ENCODE results near the gene ZXDA.
"Not testable (repeated sequence)": the region's sequence is repeated elsewhere in the genome, so short reads cannot be mapped to it uniquely, and the experiment has no call there.

Gene ZXDA, protein sequence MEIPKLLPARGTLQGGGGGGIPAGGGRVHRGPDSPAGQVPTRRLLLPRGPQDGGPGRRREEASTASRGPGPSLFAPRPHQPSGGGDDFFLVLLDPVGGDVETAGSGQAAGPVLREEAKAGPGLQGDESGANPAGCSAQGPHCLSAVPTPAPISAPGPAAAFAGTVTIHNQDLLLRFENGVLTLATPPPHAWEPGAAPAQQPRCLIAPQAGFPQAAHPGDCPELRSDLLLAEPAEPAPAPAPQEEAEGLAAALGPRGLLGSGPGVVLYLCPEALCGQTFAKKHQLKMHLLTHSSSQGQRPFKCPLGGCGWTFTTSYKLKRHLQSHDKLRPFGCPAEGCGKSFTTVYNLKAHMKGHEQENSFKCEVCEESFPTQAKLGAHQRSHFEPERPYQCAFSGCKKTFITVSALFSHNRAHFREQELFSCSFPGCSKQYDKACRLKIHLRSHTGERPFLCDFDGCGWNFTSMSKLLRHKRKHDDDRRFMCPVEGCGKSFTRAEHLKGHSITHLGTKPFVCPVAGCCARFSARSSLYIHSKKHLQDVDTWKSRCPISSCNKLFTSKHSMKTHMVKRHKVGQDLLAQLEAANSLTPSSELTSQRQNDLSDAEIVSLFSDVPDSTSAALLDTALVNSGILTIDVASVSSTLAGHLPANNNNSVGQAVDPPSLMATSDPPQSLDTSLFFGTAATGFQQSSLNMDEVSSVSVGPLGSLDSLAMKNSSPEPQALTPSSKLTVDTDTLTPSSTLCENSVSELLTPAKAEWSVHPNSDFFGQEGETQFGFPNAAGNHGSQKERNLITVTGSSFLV

DNA sequence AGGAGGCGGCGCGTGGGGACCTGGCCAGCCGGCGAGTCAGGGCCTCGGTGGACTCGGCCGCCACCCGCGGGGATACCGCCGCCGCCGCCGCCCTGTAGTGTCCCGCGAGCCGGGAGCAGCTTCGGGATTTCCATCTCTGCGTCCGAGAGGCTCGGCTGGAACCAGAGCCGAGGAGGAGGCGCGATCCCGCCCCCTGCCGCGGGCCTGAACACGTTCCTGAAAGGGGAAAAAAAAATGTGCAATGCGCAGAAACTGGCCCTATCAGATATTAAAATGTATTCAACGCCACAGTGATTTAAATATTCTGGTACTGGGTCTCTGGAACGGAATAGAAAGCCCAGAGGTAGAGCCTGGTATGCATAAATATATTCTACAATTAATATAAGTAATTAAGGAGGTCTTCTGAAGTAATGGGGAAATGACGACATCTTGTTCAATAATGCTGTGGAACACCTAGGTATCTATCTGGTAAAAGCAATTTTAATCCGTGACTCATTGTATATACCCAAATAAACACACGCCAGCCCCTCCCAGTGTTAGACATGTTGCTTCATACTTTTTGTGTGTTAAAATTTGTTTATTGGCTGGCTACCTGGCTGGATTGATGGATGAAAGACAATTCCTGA, at the start of gene ZXDA:
ZXDA (minus strand) TSS at position 172 of the 626 bp plus-strand sequence; CDS start at position 134, 38 bp downstream.
- peak; percentile 11 for DNase-seq

DNA sequence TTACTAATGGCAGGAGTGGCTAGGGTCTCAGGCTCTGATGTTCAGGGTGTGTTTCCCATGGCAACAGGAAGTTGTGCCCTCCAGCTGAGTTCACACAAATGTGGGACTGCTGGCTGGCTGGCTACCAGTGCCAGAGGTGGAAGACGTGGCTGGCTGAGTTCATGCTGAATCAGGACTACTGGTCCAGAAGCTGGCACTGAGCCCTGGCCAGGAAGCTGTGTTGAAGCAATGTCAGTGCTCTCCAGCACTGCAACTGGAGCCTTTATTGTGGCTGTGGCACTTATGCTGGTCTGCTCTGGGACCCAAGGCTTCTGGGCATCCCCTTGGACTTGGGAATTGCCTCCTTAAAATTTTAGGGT, 42.0 kb upstream of the ZXDA start:
- no peak for DNase-seq

DNA sequence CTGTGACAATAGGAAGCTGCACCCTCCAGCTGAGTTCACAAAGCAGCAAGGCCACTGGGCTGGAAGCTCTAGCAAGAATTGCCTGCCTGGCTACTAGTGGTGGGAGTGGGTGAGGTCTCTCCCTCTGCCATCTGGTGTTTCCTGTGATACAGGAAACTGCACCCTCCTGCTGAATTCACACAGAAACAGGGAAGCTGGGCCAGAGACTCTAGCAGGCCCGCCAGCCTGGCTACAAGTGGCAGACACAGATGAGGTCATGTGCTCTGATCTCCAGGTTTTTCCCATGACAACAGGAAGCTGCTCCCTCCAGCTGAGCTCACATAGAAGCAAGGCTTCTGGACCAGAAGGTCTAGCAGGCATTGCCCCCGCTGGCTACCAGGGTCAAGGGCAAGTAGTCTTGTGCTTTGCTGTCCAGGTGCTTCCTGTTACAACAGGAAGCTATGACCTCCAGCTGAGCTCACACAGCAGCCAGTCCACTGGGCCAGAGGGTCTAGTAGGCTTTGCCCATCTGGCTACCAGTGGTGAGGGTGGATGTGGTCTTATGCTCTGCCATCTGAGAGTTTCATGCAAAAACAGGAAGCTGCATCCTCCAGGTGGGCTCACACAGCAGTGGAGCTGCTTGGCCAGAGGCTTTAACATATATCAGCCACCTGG, 41.5 kb upstream of the ZXDA start:
- no peak for DNase-seq

DNA sequence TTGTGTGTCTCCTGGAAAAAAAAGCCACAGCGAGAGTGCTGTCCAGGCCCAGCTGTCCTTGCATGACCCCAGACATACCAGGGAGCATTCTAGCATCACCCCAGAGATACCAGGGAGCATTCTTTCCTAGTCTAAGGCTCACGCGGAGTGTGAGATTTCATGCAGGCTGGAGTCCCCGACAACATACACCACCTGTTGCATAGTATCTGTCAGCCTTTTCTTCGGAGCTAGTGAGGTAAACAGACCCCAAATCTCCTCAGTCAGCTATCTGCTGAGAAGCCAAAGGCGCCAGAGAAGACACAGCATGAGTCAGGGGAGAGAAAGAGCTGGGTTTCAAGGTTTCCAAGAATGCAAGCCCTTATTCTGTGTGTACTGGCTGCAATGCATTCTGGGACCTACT, 23.1 kb upstream of the ZXDA start:
- DNase-seq: no peak

DNA sequence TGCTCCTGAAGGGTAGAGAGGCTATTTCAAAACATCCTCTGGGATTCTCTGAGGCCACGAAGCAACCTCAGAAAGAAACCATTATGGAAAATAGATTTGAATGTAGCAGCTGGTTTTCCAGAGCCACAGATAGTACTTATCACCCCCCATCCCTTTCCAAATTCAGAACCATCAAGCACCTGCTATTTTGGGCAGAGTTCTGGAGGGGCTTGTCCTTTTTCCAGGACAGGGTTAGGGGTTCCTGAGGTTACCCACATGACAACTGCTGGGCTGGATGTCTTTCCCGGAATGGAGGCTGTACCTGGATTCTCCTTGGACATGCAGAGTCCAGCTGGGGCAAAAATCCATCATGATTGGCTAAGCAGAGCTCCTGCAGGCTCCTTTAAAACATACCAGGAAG, 22.0 kb upstream of the ZXDA start:
- DNase-seq: no peak

DNA sequence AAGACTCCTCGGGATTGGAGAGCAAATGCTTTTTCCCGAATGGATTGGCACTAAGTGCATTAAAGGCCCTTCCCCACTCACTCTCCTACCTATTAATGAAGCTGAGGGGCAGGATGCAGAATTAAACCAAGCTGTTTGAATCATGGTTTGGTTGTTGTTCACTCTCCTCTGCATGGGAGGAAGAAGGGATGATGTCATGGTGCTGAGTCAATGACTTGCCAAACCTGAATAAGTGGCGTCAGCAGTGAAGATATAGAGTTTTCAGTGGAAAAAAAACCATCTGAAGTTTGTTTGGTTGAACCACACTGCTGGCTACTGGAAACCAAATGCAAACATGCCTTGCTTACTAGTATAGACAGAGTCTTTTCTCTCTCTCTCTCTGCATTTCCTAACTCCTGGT, 19.8 kb upstream of the ZXDA start:
- DNase-seq: no peak

DNA sequence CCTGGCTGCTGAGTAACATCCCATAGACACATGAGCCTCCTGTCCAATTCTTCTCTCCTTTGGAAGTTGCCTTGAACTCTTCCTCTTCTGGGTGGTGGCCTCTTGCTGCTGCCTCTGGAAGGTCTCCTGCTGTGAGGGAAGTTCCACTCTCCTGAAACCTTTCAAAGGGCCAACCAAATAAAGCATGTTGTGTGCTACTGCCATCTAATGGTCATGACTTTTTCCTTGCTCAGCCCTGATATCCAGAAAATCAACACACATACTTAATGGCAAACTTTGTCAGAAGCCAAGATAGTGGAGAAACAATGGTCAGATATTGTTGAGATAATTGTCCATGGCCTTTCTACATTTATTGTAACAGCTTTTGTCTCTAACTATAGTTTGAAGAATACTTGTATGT, 19.1 kb upstream of the ZXDA start:
- DNase-seq: no peak

DNA sequence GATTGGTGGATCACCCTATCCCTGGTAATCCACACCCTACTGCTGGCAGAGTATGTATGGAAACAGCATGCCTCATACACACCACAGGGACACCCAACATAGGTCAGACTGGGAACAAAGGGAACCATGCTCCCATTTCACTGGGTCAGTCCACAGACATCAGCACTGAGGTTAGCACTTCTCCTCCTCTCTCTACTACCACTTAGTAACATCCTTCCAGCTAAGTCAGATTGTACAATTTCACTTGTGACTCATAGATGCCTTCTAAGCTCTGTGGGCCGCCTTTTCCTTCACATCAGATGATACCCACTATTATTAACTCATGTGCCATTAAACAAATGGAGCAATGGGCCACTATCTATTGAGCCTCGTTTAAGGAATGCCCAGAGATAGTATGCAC, 15.5 kb upstream of the ZXDA start:
- no peak for DNase-seq

DNA sequence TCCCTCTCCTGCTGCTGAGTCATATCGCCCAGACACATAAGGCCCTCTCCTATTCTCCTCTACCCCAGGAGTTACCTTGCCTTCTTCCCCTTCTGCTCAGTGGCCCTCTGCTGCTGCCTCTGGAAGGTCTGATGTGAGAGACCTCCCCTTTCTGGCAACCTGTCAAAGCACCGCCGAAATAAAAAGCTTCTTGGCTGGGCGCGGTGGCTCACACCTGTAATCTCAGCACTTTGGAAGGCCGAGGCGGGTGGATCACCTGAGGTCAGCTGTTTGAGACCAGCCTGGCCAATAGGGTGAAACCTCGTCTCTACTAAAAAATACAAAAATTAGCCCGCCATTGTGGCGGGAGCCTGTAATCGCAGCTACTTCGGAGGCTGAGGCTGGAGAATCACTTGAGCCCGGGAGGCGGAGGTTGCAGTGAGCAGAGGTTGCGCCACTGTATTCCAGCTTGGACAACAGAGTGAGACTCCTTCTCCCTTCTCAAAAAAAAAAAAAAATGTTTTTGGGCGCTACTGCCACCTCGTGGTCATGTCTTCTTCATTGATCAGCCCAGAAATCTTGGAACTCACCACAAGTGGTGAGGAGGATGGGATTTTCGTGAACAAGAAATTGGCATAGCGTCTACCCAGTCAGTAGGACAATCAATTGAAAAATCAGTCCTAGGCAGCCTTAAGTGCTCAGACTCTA, 8.6 kb upstream of the ZXDA start:
- peak; percentile 32 for DNase-seq

DNA sequence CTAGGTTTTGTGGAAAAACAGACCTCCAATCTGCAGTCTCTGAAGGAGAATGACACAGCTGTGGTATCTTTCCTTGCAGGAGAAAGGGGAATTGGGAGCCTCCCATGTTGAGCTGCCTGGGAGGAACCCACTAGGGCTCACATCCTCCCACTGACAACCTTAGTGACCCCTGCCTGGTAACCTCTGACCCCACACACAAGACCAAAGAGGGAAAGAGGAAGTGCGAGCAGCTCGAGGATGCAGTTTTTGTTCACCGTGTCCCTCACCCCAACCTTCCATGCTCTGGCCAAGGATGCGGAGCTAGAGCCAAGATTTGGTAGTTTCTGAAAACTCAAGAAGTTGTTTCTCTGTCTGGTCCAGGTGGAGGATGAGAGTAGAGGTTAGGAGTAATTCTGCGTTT, 5.4 kb upstream of the ZXDA start:
- DNase-seq: no peak

DNA sequence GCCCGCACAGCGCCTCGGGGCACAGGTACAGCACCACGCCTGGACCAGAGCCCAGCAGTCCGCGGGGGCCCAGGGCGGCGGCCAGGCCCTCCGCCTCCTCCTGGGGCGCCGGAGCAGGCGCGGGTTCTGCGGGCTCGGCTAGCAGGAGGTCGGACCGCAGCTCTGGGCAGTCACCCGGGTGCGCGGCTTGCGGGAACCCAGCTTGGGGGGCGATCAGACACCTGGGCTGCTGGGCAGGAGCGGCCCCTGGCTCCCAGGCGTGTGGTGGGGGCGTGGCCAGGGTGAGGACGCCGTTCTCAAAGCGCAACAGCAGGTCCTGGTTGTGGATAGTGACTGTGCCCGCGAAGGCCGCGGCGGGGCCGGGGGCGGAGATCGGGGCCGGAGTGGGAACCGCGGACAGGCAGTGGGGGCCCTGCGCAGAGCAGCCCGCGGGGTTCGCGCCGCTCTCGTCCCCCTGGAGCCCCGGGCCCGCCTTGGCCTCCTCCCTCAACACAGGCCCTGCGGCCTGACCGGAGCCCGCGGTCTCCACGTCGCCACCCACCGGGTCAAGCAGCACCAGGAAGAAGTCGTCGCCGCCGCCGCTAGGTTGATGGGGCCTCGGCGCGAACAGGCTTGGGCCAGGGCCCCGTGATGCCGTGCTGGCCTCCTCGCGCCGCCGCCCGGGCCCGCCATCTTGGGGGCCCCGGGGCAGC, 517 bp downstream of the ZXDA start:
- peak; percentile 4 for DNase-seq

DNA sequence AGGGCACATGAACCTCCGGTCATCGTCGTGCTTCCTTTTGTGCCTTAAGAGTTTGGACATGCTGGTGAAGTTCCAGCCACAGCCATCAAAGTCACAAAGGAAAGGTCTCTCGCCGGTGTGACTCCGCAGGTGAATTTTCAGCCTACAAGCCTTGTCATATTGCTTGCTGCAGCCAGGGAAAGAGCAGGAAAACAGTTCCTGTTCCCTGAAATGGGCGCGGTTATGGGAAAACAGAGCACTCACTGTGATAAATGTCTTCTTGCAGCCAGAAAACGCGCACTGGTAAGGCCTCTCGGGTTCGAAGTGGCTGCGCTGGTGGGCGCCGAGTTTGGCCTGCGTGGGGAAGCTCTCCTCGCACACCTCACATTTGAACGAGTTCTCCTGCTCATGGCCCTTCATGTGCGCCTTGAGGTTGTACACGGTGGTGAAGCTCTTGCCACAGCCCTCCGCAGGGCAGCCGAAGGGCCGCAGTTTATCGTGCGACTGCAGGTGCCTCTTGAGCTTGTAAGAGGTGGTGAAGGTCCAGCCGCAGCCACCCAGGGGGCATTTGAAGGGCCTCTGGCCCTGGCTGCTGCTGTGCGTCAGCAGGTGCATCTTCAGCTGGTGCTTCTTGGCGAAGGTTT, 1.2 kb downstream of the ZXDA start:
- DNase-seq: not testable (repeated sequence)

DNA sequence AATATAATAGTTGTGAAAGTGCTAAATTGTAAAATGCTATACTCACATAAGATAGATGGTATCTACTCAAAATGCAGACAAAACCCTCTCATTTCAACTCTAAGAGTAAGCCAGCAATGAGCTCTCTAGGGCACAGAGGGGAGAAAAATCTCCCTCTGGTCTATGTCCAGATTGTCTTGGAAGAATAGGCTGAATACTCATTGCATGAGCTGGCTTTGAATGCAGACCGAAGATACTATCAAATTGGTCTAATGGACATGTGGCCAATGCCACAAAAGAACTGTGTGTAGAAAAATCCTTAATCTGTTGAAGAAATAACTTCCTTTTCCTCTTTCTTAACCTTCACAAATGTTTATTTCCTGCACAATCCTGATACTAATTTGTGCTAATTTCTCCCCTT, 3.5 kb downstream of the ZXDA start:
- peak; percentile 29 for DNase-seq

DNA sequence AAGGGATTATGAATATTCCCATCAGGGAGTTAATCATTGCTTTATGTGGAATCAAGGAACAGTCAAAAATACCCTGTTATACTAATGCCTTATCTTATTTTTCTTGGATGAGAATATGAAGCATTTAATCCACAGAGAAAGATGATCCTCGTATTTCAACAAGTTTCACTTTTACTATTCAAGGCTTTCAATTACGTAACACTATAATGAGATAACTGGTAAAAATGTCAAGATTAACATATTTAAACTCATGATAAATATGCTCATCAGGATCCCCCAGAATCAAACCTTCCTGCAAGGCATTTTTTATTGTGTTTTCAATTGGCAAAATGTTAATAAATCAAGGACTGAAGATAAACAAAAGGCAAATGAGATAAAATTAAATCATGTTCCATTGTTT, 5.1 kb downstream of the ZXDA start:
- no peak for DNase-seq

DNA sequence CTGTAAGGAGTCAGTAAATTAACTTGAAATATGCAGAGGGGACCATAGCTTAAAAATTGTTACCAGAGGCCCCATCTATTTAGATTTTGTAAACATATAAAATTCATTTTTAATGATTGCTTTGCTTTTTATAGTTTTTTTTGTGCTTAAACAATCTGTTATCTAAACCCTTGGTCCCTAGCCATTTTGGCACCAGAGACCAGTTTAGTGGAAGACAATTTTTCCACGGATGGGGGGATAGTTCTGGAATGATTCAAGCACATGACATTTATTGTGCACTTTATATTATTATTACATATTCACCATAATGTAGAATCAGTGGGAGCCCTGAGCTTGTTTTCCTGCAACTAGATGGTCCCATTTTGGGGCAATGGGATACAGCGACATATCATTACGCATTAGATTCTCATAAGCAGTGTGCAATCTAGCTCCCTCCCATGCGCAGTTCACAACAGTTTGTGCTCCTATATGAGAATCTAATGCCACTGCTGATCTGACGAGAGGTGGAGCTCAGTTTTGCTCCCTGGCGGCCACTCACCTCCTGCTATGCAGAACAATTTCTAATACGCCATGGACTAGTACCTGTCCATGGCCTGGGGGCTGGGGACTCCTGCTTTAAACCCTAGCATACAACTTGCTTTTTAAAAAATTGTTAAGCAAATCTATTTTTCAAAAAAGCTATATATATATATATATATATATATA, 5.9 kb downstream of the ZXDA start:
- no peak for DNase-seq

DNA sequence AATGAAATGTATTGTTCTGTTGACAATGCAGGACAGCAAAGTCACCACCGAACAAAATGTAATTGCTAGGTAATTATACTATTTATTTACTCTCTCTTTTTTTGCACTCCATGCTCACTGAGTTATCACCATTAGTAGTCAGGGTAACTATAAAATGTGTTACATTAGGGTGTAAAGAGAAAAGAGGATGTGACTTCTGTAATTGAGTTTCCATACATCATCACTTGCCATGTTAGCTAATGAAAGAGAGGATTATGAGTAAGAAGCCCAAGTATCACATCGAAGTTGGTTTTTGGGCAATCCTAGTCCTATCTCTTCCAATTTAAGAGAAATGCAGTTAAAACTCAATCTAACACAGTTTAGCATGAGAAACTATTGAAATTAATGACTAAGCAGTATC, 7.6 kb downstream of the ZXDA start:
- DNase-seq: no peak

DNA sequence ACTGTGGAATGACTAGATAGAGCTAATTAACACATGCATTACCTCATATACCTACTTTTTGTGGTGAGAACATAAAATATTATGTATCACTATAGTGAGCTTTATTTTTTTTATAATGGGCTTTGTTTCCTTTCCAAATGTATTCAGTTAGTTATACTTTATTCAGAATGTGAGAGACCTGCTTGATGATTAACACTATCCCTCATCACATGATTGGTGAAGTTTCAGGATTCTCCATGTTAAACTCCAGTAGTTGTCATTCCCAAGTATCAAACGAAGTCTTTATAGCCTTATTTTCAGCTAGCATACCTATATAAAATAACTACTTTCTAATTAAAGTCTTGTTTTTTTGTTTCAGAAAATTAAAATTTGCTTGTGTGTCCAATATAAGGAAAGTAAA, 8.8 kb downstream of the ZXDA start:
- DNase-seq: no peak

DNA sequence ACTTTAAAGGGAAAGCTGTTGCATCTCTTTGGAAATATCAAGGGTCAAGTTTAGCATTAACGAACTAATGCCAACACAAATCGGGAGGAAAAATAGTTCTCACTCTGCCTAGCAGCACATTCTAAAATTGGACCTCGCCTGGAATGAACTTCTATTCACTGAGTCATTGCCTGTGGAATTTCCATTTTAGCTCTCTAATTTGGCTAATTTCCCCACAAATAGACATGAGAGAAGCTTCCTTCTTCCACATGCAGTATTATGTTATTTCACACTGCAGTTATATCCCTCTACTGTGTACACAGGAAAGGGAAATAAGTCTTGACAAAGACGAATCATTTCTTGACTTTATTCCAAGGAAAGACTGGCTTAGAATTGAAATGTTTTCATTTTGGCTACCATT, 9.3 kb downstream of the ZXDA start:
- peak; percentile 45 for DNase-seq

DNA sequence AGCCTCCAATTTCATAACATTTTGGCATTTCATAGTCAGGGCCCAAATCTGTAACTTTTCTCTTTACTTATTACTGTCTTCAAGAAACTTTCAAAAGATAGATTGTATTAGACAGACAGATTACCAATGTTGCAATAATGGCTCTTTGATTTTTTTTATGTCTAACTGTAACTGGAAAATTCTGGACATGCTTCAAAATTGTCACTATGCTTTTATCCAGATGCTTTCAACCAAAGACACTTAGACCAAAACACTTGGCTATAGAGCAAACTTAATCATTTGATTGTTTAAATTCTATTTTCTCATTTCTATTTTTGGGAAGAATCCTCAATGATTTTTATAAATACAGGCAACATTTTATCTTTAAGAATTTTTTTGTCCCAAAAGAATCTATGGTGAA, 10.4 kb downstream of the ZXDA start:
- no peak for DNase-seq

DNA sequence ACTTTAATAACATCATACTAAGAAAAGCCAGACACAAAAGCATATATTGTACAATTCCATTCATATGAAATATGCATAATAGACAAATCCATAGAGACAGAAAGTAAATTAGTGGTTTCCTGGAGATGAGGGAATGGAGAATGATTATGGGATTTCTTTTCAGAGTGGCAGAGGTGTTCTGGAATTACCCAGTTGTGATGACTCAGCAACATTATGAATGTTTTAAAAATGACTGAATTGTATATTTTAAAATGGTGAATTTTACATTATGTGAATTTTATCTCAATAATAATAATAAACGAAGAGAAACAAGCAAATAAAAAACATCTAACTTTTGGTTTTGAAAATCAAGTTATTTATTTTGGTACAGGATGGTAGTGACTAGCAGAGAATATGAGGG, 11.2 kb downstream of the ZXDA start:
- DNase-seq: no peak

DNA sequence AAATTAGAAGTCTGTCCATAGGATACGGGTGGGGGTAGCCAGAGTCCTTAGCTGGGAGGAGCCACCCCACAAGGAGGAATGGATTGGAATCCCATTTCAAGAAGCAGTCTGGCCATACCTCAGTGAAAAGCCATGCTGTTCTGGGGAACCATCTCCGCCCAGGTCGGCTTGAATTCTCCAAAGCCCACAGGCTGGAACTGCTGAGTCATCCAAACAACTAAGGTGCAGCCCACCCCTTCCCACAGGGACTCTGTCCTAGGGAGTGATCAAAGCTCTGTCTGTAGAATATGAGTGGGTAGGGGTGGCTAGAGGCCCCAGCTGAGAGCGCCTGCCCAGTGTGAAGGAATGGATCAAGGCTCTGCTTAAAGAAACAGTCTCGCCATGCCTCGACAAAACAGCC, 38.8 kb downstream of the ZXDA start:
- no peak for DNase-seq
